ENCODE data around the gene SEMA3G.
A peak's percentile ranks its signal among the peaks of the same experiment; 100 is the strongest.

The SEMA3G gene

DNA sequence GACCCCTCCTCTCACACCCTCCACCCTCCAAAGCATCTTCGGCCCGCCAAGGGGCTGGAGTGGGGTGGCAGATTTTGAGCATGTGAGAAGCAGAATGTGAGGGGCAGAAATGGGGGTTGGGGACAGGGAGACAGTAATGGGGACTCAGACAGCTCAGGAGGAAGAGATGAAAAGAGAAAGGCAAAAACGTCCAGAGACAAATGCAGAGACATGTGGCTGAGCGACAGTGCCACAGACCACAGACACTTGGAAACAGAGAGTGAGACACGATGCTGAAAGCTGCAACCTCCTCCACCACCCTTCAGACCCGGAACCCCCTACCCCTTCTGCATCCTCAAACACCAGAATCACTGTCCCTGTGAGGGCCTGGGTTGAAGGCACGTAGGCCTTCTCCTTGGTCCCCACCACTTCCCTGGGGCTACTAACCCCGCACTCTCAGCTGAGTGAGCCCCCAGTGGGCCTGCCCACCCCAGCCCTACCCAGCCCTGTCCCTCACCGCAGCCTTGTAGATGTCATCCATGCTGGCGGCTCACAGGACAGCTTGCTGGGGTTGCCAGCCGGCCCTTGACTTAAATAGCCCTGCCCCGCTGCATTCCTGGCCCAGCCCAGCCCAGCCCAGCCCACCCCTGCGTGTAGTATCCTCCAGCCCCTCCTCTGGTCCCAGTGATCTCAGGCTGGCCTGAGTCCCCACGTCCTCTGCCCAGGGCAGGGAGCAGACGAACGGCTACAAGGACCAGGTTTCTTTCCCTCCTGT, 8.8 kb upstream of the SEMA3G start, which contains the start of gene TNNC1:
Gene TNNC1, minus strand, starts transcription at position 546 of the 754 bp plus-strand sequence. Its CDS starts 26 bp downstream, at position 520.
- no peak for DNase-seq (ENCODE audit: low spot score)

DNA sequence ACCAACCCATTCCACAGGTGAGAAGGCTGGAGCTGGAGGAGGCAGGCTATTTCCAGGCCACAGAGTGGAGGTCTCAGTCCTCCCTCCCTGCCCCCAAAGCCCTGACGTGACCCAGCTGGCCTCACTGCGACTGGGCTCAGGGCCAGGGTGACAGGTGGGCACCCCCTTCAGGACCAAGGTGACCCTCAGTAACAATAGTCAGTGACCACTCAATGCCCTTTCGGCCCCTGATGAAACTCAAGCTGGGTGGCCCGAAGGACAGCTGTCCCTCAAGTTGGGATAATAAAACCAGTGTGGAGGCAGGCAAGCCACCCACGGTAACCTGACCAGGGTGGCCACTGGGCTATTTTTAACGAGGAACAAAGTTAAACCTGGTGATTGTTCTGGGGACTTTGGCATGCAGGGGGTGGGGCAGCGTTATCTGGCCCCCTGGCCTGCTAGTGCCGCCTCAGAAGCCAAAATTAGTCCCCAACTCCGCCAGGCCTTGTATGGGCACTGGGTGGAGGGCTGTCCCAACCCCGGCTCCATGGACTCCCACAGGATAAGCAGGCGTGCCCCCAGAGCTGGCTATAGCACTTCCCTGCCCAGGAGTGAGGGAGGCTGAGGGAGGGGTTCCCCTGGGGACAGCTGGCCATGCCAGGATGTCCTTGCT, 7.8 kb upstream of the SEMA3G start:
- no peak for DNase-seq (ENCODE audit: low spot score)

DNA sequence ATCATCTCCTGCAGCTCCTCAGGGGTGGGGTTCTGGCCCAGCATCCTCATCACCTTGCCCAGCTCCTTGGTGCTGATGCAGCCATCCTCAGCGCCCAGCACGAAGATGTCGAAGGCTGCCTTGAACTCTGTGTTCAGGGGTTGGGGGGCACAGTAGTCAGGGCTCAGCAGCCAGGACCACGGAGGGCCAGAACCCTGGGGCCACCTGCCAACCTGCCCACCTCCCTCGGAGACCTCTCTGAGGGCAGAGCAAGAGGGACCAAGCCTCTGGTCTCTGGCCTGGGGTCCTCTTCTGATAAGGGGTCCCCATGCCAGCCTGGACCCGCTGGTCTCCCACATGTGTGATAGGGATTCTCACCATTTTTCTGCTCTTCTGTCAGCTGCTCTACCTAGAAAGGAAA, 7.2 kb upstream of the SEMA3G start:
- no peak for DNase-seq (ENCODE audit: low spot score)

DNA sequence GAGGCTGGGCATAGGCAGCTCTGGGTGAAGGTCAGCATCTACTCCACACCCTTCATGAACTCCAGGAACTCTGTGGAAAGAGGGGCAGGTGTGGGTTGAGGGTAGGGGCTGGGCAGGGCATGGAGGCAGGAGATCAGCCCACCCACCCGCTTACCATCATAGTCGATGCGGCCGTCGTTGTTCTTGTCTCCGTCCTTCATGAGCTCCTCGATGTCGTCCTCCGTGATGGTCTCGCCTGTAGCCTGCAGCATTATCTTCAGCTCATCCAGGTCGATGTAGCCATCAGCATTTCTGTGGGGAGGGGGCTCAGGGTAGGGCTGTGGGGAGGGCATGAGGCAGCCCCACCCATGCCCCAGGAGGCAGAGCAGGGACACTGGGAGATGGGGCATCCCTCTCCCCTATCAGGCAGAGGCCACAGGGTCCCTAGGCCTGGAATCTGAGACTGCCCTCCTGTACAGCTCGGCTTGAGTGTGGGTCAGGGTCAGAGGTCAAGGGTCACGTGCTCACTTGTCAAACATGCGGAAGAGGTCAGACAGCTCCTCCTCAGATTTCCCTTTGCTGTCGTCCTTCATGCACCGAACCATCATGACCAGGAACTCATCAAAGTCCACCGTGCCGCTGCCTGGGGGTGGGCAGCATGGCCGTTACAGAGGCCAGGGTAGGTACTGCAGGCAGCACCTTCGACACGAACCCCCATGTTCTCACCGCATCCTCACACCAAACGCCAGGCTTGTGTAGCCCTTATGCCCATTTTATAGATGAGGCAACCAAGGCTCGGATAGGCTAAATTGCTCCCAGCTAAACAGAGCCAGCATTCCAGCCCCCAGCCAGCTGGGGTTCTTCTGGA, 6.6 kb upstream of the SEMA3G start:
- DNase-seq (ENCODE audit: low spot score) = no peak

DNA sequence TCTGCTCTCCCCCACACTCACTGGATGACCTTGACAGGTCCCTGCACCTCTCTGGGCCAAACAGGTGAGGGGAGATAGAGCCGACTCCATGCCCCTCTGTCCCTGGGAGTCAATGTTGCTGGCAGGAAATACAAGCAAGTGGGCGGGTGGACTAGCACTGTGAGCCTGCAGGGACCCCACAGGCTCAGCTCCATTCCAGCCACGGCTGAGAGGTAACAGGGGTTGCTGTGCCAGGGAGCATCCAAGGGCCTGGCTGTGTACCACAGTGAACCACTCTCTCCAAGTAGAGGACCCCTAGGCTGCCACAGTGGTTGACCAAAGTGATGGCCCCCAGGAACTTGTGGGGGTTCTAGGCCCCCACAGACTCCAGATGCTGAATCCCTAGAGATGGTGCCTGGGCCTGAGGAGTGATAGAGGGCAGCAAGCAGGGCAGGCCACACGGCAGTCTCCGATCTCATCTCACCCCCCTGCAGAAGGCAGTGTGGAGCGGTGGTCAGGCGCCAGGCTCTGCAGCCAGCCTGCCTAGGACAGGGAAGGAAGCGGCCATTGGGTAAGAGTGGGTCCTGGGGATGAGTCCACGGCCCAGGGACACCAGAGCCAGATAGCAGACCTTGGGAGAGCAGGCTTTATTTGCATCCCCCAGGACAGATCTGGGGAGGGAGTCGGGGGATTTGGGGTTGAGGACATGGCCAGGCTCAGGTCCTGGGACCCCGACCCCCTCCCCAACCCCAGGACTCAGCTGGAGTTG, 5.8 kb upstream of the SEMA3G start:
- DNase-seq (ENCODE audit: low spot score) = no peak

DNA sequence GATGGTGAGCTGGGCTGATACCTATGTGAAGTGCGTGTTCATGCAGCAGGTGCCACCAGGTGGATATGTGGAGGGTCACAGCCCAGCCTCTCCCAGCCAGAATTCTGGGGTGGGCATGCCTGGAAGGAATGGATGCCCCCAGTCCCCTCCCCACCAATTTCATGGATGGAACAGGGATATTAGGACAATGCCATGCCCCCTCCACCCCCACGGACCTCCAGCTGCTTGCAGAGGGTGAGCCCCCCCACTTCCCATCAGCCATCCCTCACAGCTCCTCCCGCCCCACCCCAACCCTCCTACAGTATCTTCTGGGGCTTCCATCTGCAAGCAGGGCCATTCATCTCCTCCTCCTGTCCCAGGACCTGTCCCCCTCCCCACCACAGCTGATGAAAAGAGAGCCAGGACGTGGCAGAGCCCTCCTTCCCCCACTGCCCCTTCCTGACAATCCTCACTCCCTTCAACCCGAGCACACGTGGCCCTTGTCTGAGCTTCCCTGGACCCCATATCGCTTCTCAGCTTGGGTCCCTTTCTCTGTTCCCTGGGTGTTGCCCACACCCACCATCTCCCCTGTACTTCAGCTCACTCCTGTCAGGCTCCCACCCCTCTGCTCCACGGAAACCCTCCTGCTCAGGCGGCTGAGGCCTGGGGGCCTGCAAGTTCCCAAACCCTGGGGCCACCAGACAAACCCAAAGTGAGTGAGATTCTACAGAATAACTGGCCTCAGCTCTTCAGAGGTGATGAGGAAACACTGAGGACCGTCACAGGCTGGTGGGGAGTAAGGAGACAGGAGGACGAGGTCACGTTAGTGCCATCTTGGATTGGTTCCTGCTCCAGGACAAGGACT, 2.8 kb upstream of the SEMA3G start:
- no peak for DNase-seq (ENCODE audit: low spot score)

DNA sequence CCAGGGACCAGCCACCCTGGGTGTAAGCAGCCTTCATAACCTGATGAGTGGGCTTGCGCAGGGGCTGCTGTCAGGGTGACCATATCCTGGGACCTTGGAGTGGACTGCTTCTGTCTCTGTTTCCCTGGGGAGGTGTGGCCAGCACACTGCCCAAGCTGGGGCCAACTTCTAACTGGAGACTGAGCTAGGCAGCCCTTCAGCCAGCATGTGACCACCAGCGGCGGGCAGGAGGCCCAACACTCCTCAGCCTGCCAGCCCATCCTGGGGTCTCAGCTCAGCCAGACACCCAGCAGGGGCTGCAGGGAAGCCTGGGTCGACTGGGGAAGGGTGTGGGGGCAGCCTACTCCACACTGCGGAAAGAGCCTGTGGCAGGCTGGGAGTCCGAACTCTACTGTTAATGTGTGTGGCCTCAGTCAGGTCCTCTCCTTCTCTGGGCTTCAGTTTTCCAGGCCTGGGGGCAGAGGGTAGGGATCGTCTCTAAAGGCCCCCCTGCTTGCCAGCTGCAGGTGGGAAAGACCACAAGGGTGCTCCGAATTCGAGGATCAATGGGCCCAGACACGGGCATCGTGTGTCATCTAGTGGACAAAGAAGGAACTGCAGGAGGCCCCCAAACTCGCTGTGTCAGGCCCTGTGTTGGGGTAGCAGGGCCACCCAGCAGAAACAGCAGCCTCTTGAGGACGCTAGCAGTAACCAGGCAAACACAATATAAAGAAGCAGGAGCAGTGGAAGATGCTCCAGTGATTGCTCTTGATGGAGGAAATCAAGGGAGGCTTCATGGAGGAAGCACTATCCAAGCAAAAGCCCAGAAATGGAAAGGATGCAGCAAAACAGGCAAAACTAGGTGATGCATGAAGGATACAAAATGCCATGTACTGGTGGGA, 2.0 kb upstream of the SEMA3G start:
- DNase-seq (ENCODE audit: low spot score) = peak; percentile 82

DNA sequence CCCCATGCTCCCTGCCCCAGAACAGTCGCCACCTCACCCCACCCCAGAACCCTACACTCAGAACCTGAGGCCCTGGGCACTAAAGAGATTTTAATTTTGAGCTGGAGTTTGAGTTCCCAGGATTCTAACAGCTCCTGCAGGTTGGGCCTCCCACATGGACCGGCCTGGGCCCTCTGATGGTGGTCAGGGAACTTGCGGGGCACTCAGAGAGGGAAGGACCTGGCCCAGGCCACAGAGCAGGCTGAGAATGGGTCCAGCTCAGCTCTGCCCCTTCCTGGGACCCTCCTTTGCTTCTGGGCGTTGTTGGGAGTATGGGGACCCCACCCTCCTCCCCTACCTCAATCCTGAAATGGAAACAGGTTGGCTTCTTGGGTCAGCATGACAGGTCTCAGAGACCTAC, 1.1 kb upstream of the SEMA3G start:
- DNase-seq (ENCODE audit: low spot score) = no peak

DNA sequence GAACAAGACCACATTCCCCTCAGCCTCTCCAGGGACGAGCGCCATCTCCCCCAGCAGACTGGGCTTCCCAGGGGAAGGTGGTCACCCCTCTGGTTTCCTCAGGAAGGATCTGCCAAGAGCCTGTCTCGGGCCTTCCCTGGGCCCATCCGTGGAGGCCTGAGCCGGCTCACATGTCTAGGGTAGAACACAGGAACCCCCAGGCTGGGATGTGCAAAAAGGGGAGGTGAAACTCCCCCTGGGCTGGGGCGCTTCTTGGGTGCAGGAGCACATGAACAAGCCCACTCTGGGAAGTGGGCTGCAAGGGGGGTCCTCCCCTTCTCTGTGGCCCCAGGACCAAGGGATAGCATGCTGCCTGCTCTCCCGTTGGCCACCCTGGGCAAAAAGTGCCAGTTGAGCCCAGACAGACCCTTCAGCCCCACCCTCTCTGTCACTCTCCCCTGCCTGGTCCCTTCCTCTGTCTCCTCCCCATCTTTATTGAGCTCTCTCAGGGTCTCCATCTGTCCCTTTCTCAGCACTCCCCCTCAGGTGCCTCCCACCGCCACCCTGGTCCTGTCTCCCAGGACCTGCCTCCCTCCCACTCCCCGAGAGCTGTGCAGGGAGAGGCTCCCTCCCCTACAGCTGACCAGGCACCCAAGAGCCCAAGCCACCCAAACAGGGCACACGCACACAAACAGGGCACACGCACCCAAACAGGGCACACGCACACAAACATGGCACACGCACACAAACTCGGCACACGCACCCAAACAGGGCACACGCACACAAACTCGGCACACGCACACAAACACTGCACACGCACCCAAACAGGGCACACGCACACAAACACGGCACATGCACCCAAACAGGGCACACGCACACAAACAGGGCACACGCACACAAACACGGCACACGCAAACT, 864 bp downstream of the SEMA3G start:
- DNase-seq (ENCODE audit: low spot score) = no peak

DNA sequence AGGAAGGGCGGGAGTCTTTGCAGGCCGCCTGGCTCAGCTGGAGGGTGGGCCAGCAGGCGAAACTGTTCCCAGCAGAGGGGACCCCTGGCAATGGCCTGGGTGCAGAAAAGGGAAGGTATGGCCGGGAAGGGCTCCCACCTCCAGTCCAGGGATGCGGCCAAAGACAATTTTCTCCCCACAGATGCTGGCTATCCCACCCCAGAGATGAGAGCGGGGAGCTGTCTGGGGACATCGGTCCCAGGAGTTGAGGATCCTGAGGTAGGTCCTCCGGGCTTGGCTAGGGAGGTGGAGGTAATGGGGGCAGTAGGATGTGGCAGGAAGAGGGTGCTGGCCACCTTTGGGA, 1.7 kb downstream of the SEMA3G start:
- no peak for DNase-seq (ENCODE audit: low spot score)

DNA sequence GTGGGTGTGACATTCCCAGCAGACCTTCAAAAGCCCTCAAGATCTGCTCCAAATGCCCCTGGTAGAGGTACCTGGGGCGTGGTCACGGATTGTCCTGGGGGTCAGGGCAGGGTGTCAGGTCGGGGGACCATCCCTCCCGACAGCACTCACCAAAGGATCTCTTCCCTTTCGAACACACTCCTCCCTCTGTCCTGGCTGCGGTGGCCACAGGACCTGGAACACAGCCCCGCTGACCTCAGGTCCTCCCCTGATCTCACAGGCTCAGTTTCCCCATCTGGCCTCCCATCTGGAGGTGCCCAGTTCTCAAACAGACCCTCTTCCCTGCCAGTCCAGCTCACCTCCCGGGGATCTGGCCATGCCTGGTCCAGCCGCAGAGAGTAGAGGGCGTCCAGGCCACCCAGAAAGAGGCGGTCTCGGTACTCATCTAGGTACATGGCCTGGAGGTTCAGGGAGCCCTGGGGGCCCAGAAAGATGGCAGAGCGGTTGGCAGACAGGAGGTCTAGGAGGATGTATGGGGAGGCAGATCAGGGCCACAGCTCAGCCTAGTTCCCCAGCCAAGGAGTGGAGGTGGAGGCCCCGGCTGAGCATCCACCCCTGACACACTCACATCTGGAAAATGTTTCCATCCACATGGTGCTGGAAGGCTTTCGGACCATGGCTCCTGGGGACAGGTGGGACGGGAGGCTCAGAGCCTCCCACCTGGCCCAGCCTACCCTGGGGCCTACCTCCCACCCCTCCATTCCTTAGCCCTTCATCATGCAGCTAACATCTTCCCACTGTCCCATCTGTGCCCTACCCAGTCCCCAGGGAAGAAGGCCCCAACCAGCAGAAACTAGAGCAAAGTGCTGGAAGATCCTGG, 2.3 kb downstream of the SEMA3G start:
- no peak for DNase-seq (ENCODE audit: low spot score)

DNA sequence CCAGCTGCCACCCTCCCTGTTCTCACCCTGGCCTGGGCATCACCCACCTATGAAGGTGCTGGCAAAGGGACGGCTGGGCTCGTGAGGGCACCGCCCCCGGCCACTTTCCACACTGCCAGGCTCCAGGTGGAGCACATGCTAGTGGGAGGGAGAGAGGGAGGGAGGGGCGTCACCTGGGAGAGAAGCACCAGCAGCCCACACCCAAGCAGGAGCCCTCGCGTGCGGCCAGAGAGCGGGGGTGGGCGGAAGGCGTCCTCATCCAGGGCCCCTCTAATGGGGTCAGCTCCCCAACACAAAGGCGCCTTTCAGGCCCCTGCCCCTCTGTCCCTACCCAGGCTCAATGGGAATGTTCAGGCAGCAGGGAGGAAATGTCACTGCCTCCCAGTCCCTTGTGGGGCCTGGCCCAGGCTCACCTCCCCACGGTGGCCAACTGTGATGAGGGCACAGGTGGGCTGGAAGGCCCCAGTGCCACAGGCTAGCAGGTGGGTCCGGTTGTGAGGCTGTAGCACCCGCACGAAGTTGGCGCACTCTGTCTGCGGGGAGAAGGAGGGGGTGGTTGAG, 3.1 kb downstream of the SEMA3G start:
- no peak for DNase-seq (ENCODE audit: low spot score)

DNA sequence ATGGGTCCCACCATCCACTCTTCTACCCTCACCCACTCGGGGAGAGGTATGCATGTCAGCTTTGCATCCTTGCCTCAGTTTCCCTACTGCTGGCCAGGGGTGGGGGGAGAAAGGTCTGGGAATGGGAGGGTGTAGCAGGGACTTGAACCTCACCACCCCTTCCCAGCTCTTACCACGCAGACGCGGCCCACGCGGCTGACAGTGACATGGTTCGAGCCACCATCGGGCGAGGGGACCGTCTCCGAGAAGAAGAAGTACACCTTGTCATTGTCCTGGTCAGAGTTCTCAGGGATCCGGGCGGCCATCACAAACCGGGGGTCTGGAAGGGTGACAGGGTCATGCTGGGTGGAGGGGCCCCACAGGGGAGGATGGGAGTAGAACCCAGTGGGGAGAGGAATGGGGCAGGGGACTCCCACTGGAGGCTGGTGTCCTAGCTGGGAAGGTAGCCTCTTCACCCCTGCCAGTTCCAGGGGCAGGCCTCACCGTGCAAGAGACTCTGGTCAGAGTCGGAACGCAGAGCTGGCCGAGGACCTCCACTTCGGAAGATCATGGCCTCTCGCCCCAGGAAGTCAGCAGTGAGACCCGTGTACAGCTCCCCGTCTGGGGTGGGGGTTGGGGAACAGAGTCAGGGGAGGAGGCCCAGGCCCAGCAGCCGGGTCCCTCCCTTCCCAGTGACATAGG, 3.7 kb downstream of the SEMA3G start:
- DNase-seq (ENCODE audit: low spot score) = no peak

DNA sequence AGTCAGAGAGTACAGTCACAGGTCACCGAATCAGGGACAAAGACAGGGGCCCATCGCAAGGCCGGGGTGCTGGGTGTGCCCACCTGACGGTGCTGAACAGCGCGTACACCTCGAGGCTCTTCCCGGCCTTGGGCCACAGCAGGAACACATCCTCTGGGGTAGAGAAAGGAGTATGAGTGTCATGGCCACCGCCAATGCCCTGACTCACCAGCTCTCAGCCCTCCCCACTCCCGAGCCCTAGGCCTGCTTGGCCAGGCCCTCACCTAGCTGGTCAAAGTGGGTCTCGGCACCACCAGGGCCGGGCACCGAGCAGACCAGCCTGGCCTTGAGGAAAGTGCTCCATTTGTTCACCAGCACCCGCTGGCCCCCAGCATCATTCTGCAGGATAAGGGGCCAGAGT, 4.2 kb downstream of the SEMA3G start:
- DNase-seq (ENCODE audit: low spot score) = no peak

DNA sequence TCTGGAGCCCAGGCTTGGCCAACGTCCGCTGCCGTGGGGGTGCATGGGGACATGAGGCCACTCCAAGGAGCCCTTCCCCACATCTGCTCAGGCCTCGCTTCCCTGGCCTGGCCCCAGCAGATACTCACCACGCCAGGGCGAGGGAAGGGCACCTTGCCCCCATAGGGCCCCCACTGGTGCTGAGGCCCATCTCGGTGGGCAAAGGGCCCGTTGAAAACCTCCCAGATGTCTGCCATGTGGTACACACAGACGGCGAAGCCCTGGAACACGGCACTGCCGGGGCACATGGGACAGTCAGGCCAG, 4.7 kb downstream of the SEMA3G start:
- no peak for DNase-seq (ENCODE audit: low spot score)

DNA sequence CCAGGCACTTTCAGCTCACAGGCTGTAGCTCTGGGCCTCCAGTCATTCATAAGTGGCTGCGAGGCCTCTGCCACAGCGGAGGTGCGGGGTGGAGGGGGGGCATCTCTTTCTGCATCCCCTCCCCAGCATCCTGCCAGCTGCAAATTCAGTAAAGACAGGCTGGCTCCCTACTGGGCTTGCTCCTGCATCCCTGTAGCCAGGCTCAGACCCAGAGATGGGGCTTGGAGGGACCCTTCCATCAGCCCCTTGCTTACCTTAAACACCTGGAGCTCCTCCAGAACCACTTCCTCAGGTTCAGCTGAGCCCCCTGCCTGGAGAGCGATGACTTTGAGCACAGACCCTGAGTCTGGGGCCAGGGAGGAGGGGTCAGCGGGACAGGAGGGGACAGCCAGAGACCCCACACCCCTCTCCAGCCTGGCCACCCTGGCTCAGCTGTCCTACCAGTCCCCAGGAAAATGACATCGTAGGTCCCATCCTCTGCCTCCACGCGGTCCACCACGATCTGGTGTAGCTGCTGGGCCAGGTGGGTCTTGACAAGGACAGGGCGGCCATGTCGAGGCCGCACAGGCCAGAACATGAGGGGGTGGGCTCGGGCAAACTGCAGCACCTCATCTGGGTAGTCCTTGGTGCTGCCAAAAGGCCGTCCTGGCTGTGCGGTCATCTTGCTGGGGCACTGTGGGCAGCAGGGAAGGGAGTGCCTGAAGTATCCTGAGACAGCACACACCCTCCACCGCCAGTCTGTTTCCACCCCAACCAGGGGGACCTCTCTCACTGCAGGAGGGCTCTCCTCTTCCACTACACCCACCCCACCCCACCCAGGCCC, 5.3 kb downstream of the SEMA3G start:
- no peak for DNase-seq (ENCODE audit: low spot score)
